DMS 273 (cell line): ENCODE measurements around the gene TATDN2.
"Not testable (repeated sequence)": the region's sequence is repeated elsewhere in the genome, so short reads cannot be mapped to it uniquely, and the experiment has no call there.

ENCODE experiments used
- DNase-seq: peaks from one replicate; lab custom pipeline; 2025; ENCODE audit not compliant: unreplicated experiment; lab: John Stamatoyannopoulos, UW

TATDN2 gene

DNA sequence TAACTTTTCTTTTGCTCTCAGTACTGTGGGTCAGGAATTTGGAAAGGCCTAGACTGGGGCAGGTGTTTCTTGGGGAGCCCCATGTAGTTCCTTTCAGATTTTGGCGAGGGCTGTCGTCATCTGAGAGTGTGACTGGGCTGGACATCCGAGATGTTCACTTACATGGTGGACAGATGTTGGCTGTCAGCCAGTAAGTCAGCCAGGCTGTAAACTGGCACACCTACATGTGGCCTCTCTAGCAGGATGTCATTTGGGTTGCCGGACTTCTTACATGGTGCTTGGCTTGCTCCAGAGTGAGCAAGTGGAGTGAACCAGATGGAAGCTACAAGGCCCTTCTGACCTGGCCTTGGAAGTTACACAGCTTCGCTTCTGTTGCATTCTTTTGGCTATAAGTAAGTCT lies 20.7 kb downstream of the TATDN2 start:
- no peak for DNase-seq

DNA sequence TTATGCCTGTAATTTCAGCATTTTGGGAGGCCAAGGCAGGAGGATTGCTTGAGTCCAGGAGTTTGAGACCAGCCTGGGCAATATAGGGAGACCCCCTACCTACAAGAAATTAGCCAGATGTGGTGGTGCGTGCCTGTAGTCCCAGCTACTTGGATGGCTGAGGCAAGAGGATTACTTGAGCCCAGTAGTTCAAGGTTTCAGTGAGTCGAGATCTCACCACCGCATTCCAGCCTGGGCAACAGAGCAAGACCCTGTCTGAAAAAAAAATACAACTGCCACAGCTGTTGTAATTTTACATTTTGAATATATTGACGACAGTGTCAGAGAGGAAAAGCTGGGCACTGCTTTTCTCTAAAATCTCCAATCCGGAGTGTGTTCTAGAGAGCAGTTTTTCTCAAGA lies 21.2 kb downstream of the TATDN2 start:
- no peak for DNase-seq

GRCh38 chr3:10272476-10272875 lies 24.2 kb downstream of the TATDN2 start:
- not testable (repeated sequence) for DNase-seq

DNA sequence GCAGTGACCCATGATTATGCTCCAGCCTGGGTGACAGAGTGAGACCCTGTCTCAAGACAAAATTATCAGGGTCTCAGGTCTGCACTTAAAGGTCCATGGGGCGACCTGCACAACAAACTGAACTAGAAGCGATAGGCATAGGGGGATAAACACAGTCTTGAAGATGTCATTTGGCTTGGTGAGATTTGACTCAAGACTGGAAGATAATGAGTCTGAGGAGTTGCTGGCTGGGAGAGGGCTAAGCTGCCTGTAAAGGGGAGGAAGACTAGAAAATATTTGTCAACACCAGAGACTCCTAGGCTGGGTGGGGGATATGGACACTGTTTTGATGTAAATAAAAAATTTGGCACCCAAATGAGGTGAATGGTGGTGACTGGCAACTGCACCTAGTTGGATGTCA lies 24.7 kb downstream of the TATDN2 start:
- no peak for DNase-seq

- no peak for DNase-seq
Measured at GRCh38 chr3:10273702-10274305, 25.5 kb downstream of the TATDN2 start.

DNA sequence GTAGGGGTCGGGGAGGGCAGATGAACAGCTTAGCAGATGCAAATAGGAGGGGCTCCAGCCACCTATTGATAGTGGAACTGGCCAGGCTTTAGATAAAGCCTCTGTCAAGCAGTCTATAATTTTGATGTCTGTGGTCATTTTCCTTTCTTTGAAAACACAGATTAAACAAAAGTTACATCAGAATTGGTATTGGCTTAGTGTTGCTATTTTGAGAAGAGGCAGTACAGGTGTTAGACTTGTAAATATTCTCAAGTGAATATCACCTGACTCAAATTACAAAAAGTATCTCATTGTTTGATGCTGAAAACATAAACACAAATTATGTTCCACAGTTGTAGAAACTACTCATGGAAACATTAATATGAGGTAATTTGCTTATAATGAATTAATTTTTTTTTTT lies 26.3 kb downstream of the TATDN2 start:
- no peak for DNase-seq

GRCh38 chr3:10277115-10277625 lies 28.9 kb downstream of the TATDN2 start:
- DNase-seq = no peak

- DNase-seq = no peak
Measured at GRCh38 chr3:10278501-10278900, 30.2 kb downstream of the TATDN2 start.

DNA sequence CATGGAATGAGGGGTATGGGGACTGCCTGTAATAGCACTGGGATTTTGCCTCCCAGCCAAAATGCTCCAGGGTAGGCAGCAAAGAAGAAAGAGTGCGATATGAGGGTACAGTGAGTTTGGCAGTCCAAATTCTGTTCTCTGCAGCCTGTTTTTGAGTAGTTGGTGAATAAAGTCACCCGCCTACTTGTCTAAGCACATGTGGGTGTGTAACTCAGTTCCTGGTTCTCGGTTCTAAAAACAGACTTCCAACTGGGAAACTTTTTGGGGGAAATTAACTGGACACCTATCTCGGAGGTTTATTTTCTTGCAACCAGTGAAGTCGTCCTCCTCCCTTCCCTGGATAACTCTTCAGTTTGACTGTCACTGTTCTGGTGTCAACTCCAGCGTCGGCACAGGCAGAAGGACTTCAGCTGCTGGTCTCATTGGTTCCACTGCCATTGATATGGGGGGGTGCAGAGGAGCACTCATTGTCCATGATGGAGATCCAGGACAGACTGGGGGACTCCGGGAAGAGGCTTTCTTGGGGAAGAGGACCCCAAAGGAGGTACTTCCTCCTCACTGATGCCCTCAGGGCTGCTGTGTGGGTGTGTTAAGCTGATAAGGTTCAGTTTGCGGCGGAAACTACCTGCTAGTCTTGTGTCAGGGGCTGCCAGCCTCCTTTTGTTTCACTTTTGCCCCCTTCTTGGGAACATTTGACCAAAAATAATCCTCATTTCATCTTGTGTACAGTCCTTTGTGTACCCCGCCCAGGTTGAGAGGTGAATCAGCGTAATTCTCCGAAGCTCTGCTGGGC lies 31.3 kb downstream of the TATDN2 start:
- no peak for DNase-seq

- DNase-seq = no peak
Measured at GRCh38 chr3:10280177-10280529, 31.9 kb downstream of the TATDN2 start.

- DNase-seq = no peak
Measured at GRCh38 chr3:10280571-10280970, 32.3 kb downstream of the TATDN2 start.

- DNase-seq = no peak
Measured at GRCh38 chr3:10281951-10282350, 33.7 kb downstream of the TATDN2 start.

DNA sequence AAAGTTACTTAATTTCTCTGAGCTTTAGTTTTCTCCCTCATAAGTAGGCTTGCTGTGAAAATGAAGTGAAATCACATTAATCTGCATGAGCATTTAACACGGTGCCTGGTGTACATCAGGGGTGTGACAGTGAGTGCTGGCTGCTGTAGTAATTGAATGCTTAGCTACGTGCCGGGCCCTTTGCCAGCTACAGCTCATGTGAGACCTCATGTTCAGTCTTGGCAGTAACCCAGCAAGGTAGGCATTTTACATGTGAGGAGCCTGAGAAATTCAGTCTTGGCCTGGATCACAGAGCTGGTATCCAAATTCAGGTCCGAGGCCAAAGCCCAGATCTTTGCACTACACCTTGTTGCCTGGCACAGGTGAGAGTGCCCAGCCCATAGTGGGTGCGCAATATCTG lies 35.4 kb downstream of the TATDN2 start:
- DNase-seq = peak; percentile 86

GRCh38 chr3:10284496-10284895 lies 36.2 kb downstream of the TATDN2 start:
- DNase-seq = no peak

GRCh38 chr3:10285272-10286132 lies 37.2 kb downstream of the TATDN2 start:
- DNase-seq = no peak

- no peak for DNase-seq
Measured at GRCh38 chr3:10286133-10286524, 37.9 kb downstream of the TATDN2 start.

DNA sequence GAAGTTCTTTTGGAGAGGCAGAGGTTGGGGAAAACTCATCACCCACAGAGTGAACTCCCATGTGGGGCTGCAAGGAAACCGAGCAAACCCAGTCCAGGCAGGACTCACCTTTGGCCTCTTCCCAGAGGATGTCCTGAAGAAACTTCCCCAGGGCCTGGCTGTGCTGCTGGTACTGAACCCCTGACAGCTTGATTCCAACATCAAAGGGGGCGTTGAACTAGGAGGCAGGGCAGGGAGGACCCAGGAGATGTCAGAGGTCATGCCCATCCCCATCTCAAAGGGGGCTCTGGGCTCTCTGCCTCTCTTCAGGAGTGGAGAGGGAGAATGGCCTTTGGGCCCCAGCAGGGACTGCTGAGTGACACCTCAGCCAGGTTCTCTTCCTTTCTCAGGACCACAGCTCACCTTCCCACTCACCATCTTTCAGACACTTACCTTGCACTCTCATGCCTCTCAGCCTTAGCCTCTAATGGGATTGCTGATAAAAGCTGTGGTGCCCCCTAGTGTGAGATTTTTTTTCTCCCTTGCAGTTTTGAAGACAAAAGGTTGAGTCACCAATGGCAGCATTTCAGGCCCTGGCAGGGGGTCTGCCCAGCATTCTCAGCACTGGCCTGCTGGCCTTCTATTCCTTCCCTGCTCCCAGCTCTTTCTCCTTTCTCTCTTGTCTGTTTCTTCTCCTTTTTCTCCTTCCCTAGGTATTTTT lies 38.5 kb downstream of the TATDN2 start:
- no peak for DNase-seq

GRCh38 chr3:10287936-10288574 lies 39.8 kb downstream of the TATDN2 start:
- no peak for DNase-seq

DNA sequence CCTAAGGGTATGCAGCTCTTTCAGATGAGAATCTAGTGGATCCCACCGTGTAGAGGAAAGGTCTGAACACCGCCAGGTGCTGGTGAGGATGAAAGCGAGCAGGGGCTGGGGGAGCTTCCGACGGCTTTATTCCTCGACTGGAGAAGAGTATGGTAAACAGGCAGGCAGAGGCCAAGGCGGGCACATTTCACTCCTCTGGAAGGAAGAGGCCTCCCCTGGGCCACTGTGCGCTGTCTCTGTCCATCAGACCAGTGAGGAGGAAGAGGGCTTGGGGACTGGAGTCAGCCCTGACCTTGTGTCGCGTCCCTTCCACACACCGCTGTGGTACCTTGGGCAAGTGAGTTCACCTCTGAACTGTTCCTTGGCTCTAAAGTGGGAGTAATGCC lies 40.3 kb downstream of the TATDN2 start:
- no peak for DNase-seq

- DNase-seq = no peak
Measured at GRCh38 chr3:10289077-10289476, 40.8 kb downstream of the TATDN2 start.
